CD14-positive monocyte (primary cell): ENCODE measurements around the gene IL1RL2. TPM values are rescaled to one million over a fixed set of nuclear protein-coding genes. Genes with fewer than 3 reads are reported as not detected.
A peak's percentile ranks its signal among the peaks of the same experiment; 100 is the strongest.

Experiments used
- DNase-seq, 3 donors: peaks; one replicate each; pipeline ENCODE4 v3.0.0-alpha.2; 2011 to 2022
- H2AFZ ChIP-seq: 2 replicates; pipeline ENCODE4 v1.6.0; 2012; ENCODE audit warnings: mild to moderate bottlenecking, low read depth, low read length, inconsistent platforms; ENCODE audit not compliant: insufficient read depth, poor library complexity, severe bottlenecking
- H3K27ac ChIP-seq, 2 donors: 1 replicate in 1 of 2; 2 replicates in 1 of 2; pipeline ENCODE4 v1.5.1; 2012 to 2013; ENCODE audit warnings: low read length in 2 of 2, control low read depth in 1 of 2, inconsistent platforms in 1 of 2, low read depth in 1 of 2, mild to moderate bottlenecking in 1 of 2
- H3K27me3 ChIP-seq, 2 donors: one replicate each; pipeline versions ENCODE4 v1.6.0 to v1.6.1; 2011 to 2013; ENCODE audit warnings: low read length in 2 of 2; ENCODE audit not compliant: control insufficient read depth in 2 of 2, insufficient read depth in 2 of 2
- H3K36me3 ChIP-seq, 2 donors: replicated peaks in 1 of 2; 1 replicate in 1 of 2; 2 replicates in 1 of 2; pipeline versions ENCODE4 v1.5.1 to v1.6.1; 2012 to 2013; ENCODE audit warnings: low read length in 2 of 2, control low read depth in 1 of 2, inconsistent platforms in 1 of 2, mild to moderate bottlenecking in 1 of 2; ENCODE audit not compliant: insufficient read depth in 2 of 2, control insufficient read depth in 1 of 2
- H3K4me1 ChIP-seq, 2 donors: 1 replicate in 1 of 2; 2 replicates in 1 of 2; pipeline versions ENCODE4 v1.5.1 to v1.6.1; 2012 to 2013; ENCODE audit warnings: low read length in 2 of 2, control low read depth in 1 of 2, inconsistent platforms in 1 of 2, mild to moderate bottlenecking in 1 of 2, moderate library complexity in 1 of 2; ENCODE audit not compliant: insufficient read depth in 2 of 2, control insufficient read depth in 1 of 2
- H3K4me2 ChIP-seq: replicated peaks from 2 replicates; pipeline ENCODE3; 2012; ENCODE audit warnings: low read length, moderate library complexity, mild to moderate bottlenecking; ENCODE audit not compliant: poor library complexity, severe bottlenecking; ENCODE audit errors: extremely low read depth
- H3K4me3 ChIP-seq, 3 experiments: fragments of 200-600 bp in 1 of 3; sonication (generic) in 1 of 3; replicated peaks in 1 of 3; 1 replicate in 2 of 3; 2 replicates in 1 of 3; pipeline ENCODE4 v1.5.1; 2011 to 2013; ENCODE audit warnings: low read length in 3 of 3, mild to moderate bottlenecking in 3 of 3, control low read depth in 2 of 3, low read depth in 2 of 3, inconsistent platforms in 1 of 3, moderate library complexity in 1 of 3
- H3K79me2 ChIP-seq: 2 replicates; pipeline ENCODE4 v1.6.0; 2012; ENCODE audit warnings: mild to moderate bottlenecking, control low read depth, inconsistent platforms, low read length, moderate library complexity; ENCODE audit not compliant: insufficient read depth
- H3K9ac ChIP-seq: 2 replicates; pipeline ENCODE4 v1.6.0; 2017; ENCODE audit warnings: low read length, mild to moderate bottlenecking; ENCODE audit not compliant: insufficient read depth, poor library complexity, severe bottlenecking
- H3K9me3 ChIP-seq, 2 donors: replicated peaks in 1 of 2; 1 replicate in 1 of 2; 2 replicates in 1 of 2; pipeline versions ENCODE4 v1.5.1 to v1.6.1; 2012 to 2013; ENCODE audit warnings: low read length in 2 of 2, control low read depth in 1 of 2; ENCODE audit not compliant: control insufficient read depth in 1 of 2, insufficient read depth in 1 of 2
- H4K20me1 ChIP-seq: 2 replicates; pipeline ENCODE4 v1.6.0; 2012; ENCODE audit warnings: mild to moderate bottlenecking, low read length, control low read depth, moderate library complexity; ENCODE audit not compliant: insufficient read depth
- H3K27ac Mint-ChIP-seq, 7 donors: one replicate each; pipeline ENCODE4 v1.8.0; 2020; ENCODE audit warnings: mild to moderate bottlenecking in 7 of 7, mixed read lengths in 7 of 7, moderate library complexity in 6 of 7, inconsistent platforms in 2 of 7
- H3K27me3 Mint-ChIP-seq, 3 donors: one replicate each; pipeline ENCODE4 v1.8.0; 2021 to 2022; ENCODE audit warnings: low read depth in 3 of 3, mild to moderate bottlenecking in 3 of 3, mixed read lengths in 3 of 3, moderate library complexity in 3 of 3, inconsistent platforms in 1 of 3
- H3K36me3 Mint-ChIP-seq, 2 donors: one replicate each; pipeline ENCODE4 v1.8.0; 2020; ENCODE audit warnings: mixed read lengths in 2 of 2, inconsistent platforms in 1 of 2, mild to moderate bottlenecking in 1 of 2
- H3K4me1 Mint-ChIP-seq: one replicate; pipeline ENCODE4 v1.8.0; 2020; ENCODE audit warnings: mild to moderate bottlenecking, mixed read lengths
- H3K4me3 Mint-ChIP-seq, 2 donors: one replicate each; pipeline ENCODE4 v1.8.0; 2020; ENCODE audit warnings: mild to moderate bottlenecking in 2 of 2, mixed read lengths in 2 of 2, moderate library complexity in 1 of 2
- H3K9me3 Mint-ChIP-seq, 7 donors: one replicate each; pipeline ENCODE4 v1.8.0; 2020 to 2022; ENCODE audit warnings: mixed read lengths in 7 of 7, mild to moderate bottlenecking in 6 of 7, moderate library complexity in 6 of 7, inconsistent platforms in 2 of 7
- WGBS: methylation state at CpG from one replicate; pipeline ENCODE4 v1.1.5; 2013; ENCODE audit warnings: missing lambda C conversion rate; ENCODE audit not compliant: insufficient coverage; 5-methylcytosine and 5-hydroxymethylcytosine counted together
- intact Hi-C, 2 donors: fragments of 100-400 bp; cut with micrococcal nuclease; formaldehyde crosslinking; loops; one replicate each; pipeline versions ENCODE4 v1.15.0 to v1.15.1; 2023
- polyA plus RNA-seq, 3 donors: library from polyadenylated mRNA; depleted of rRNA in 1 of 3; unstranded in 2 of 3; stranded (reverse) in 1 of 3; fragments of 300-500 nt in 2 of 3; fragments of >200 nt in 1 of 3; fragmentation: Illumina TruSeq in 2 of 3; gene quantifications; 1 replicate in 2 of 3; 2 replicates in 1 of 3; pipeline ENCODE4 v1.2.3, GENCODE V29; 2012 to 2021
- TF ChIP-seq, protein P1 (sequence below): fragments of 200-600 bp; IDR thresholded peaks from one replicate; pipeline ENCODE4 v1.8.0; 2022; ENCODE audit warnings: antibody characterized with exemption, mild to moderate bottlenecking

The IL1RL2 gene
- polyA plus RNA-seq, 3 donors: 0.07 to 1.5 TPM; not detected in 1

- Histone ChIP-seq H2AFZ (no peak overlapping the region), H3K4me2 (no peak overlapping the region), H3K79me2 (no peaks in the 10 kb centered on the region), H3K27ac (no peak overlapping the region), H3K9me3 (no peaks in the 10 kb centered on the region), H3K4me3 (no peak overlapping the region), H4K20me1 (no peaks in the 10 kb centered on the region), H3K27me3 (peaks cover 3 to 6% of the 10 kb centered on the region in 2 donors), H3K4me1 (peaks cover 0 to 1% of the 10 kb centered on the region in 2 donors), H3K9ac (no peak overlapping the region), H3K36me3 (no peaks in the 10 kb centered on the region)
- H3K27me3 Mint-ChIP-seq: peaks cover 8 to 10% (median 9%) of the 10 kb centered on the region in 3 donors
- H3K9me3 Mint-ChIP-seq: peaks cover 0 to 2% (median 0%) of the 10 kb centered on the region in 7 donors
- peaks cover 0 to 3% of the 10 kb centered on the region in 2 donors for H3K36me3 Mint-ChIP-seq
- TF ChIP-seq, protein P1, sequence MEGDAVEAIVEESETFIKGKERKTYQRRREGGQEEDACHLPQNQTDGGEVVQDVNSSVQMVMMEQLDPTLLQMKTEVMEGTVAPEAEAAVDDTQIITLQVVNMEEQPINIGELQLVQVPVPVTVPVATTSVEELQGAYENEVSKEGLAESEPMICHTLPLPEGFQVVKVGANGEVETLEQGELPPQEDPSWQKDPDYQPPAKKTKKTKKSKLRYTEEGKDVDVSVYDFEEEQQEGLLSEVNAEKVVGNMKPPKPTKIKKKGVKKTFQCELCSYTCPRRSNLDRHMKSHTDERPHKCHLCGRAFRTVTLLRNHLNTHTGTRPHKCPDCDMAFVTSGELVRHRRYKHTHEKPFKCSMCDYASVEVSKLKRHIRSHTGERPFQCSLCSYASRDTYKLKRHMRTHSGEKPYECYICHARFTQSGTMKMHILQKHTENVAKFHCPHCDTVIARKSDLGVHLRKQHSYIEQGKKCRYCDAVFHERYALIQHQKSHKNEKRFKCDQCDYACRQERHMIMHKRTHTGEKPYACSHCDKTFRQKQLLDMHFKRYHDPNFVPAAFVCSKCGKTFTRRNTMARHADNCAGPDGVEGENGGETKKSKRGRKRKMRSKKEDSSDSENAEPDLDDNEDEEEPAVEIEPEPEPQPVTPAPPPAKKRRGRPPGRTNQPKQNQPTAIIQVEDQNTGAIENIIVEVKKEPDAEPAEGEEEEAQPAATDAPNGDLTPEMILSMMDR: no peak
- no peak for DNase-seq
- no peak overlapping the region for H3K27ac Mint-ChIP-seq
- 93% methylated on average over 4 of the region's 7 CpGs for whole genome bisulfite sequencing
- H3K4me3 Mint-ChIP-seq: no peak overlapping the region
- intact Hi-C loops: no loop called here
- peaks cover 1% of the 10 kb centered on the region for H3K4me1 Mint-ChIP-seq
Observed at GRCh38 chr2:102181919-102182635, 4.7 kb upstream of the IL1RL2 start.

DNA sequence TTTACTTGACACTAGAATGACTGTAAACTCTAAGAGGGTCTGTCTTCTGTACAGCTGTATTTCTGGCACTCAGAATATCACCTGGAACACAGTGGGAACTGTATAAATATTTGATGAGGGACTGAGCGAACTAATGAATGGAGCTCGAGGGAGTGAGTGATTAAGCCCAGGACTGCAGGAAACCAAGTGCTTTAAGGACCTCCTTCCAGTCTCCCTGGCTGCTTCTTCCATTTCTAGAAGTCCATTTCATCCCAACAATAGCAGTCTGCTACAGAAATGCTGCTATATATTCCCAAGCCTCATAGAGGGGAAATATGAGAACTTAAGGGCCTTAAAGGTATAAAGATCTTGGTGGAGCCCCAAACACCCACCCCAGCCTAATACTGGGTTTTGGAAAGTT, 2.8 kb upstream of the IL1RL2 start:
- no peak overlapping the region for H2AFZ ChIP-seq
- Mint-ChIP-seq H3K27me3 (peaks cover 17 to 26% (median 18%) of the 10 kb centered on the region in 3 donors), H3K27ac (peak overlapping the region in 1 of 7 donors; percentile 50), H3K9me3 (peaks cover 0 to 10% (median 2%) of the 10 kb centered on the region in 7 donors), H3K4me3 (no peak overlapping the region), H3K4me1 (peaks cover 7% of the 10 kb centered on the region), H3K36me3 (peaks cover 2% of the 10 kb centered on the region in 2 donors)
- no peaks in the 10 kb centered on the region for H3K79me2 ChIP-seq
- TF ChIP-seq, protein P1: no peak
- DNase-seq: no peak
- no peak overlapping the region for H3K4me2 ChIP-seq
- peaks cover 3 to 18% of the 10 kb centered on the region in 2 donors for H3K27me3 ChIP-seq
- H4K20me1 ChIP-seq: no peaks in the 10 kb centered on the region
- H3K9me3 ChIP-seq: no peaks in the 10 kb centered on the region
- no peak overlapping the region for H3K4me3 ChIP-seq
- no CpG with 5 or more reads among the region's 2 CpGs for WGBS
- no peak overlapping the region for H3K27ac ChIP-seq
- peaks cover 10 to 13% of the 10 kb centered on the region in 2 donors for H3K4me1 ChIP-seq
- H3K9ac ChIP-seq: no peak overlapping the region
- H3K36me3 ChIP-seq: no peaks in the 10 kb centered on the region
- intact Hi-C loops: no loop called here
